Measurements from ENCODE around the gene CPLX4. TPM values are rescaled to one million over a fixed set of nuclear protein-coding genes. Genes with fewer than 3 reads are reported as not detected.

The CPLX4 gene
- total and polyA plus RNA-seq, 2 of the 8 experiments (the other 6 are each of a cell fraction or from before 2014, with no cell fraction given), result not detected

DNA sequence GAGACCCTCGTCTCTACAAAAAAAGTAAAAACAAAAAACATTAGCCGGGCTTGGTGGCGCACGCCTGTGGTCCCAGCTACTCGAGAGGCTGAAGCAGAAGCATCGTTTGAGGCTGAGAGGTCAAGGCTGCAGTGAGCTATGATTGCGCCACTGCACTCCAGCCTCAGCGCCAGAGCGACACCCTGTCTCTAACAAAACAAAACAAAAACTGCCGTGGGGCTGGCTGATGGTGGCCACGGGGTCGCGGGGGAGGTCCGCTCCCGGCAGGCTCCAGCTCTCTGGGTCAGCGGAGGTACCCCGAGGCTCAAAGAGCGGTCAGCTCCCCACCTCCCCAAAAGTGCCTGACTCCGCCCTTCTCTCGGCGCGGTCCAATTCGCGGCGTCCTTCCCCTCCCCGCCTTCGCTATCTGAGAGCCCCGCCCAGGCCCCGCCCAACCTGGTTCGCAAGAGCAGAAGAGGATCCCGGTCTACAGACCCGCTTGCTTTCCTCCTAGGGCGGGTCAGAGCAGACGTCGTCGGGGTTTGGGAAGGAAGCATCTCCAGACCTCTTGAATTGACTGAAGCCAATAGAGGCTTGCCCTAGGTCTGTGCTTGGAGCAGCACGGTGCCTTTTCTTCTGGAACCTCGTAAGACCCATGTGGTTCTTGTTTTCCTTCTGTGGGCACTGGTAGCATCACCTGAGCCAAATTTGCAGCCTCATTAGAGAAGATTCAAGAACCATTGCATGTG, 53.0 kb downstream of the CPLX4 start (continued):
- TF ChIP-seq, protein P1, sequence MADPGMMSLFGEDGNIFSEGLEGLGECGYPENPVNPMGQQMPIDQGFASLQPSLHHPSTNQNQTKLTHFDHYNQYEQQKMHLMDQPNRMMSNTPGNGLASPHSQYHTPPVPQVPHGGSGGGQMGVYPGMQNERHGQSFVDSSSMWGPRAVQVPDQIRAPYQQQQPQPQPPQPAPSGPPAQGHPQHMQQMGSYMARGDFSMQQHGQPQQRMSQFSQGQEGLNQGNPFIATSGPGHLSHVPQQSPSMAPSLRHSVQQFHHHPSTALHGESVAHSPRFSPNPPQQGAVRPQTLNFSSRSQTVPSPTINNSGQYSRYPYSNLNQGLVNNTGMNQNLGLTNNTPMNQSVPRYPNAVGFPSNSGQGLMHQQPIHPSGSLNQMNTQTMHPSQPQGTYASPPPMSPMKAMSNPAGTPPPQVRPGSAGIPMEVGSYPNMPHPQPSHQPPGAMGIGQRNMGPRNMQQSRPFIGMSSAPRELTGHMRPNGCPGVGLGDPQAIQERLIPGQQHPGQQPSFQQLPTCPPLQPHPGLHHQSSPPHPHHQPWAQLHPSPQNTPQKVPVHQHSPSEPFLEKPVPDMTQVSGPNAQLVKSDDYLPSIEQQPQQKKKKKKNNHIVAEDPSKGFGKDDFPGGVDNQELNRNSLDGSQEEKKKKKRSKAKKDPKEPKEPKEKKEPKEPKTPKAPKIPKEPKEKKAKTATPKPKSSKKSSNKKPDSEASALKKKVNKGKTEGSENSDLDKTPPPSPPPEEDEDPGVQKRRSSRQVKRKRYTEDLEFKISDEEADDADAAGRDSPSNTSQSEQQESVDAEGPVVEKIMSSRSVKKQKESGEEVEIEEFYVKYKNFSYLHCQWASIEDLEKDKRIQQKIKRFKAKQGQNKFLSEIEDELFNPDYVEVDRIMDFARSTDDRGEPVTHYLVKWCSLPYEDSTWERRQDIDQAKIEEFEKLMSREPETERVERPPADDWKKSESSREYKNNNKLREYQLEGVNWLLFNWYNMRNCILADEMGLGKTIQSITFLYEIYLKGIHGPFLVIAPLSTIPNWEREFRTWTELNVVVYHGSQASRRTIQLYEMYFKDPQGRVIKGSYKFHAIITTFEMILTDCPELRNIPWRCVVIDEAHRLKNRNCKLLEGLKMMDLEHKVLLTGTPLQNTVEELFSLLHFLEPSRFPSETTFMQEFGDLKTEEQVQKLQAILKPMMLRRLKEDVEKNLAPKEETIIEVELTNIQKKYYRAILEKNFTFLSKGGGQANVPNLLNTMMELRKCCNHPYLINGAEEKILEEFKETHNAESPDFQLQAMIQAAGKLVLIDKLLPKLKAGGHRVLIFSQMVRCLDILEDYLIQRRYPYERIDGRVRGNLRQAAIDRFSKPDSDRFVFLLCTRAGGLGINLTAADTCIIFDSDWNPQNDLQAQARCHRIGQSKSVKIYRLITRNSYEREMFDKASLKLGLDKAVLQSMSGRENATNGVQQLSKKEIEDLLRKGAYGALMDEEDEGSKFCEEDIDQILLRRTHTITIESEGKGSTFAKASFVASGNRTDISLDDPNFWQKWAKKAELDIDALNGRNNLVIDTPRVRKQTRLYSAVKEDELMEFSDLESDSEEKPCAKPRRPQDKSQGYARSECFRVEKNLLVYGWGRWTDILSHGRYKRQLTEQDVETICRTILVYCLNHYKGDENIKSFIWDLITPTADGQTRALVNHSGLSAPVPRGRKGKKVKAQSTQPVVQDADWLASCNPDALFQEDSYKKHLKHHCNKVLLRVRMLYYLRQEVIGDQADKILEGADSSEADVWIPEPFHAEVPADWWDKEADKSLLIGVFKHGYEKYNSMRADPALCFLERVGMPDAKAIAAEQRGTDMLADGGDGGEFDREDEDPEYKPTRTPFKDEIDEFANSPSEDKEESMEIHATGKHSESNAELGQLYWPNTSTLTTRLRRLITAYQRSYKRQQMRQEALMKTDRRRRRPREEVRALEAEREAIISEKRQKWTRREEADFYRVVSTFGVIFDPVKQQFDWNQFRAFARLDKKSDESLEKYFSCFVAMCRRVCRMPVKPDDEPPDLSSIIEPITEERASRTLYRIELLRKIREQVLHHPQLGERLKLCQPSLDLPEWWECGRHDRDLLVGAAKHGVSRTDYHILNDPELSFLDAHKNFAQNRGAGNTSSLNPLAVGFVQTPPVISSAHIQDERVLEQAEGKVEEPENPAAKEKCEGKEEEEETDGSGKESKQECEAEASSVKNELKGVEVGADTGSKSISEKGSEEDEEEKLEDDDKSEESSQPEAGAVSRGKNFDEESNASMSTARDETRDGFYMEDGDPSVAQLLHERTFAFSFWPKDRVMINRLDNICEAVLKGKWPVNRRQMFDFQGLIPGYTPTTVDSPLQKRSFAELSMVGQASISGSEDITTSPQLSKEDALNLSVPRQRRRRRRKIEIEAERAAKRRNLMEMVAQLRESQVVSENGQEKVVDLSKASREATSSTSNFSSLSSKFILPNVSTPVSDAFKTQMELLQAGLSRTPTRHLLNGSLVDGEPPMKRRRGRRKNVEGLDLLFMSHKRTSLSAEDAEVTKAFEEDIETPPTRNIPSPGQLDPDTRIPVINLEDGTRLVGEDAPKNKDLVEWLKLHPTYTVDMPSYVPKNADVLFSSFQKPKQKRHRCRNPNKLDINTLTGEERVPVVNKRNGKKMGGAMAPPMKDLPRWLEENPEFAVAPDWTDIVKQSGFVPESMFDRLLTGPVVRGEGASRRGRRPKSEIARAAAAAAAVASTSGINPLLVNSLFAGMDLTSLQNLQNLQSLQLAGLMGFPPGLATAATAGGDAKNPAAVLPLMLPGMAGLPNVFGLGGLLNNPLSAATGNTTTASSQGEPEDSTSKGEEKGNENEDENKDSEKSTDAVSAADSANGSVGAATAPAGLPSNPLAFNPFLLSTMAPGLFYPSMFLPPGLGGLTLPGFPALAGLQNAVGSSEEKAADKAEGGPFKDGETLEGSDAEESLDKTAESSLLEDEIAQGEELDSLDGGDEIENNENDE (IDR thresholded peaks at IDR 0.05; ENCODE audit: insufficient replicate concordance, low read length), result no peak
- TF ChIP-seq CBX8 (IDR thresholded peaks at IDR 0.05; ENCODE audit: borderline replicate concordance, low read depth, low read length) (no peak), TAF1 (IDR thresholded peaks at IDR 0.05; ENCODE audit: low read depth, low read length) (peak; percentile 60; the same call in 1 of the 2 replicates)

Data from H1 (cell line).